GM23338 (cell line): ENCODE measurements around the gene TMEM63B. TPM values are rescaled to one million over a fixed set of nuclear protein-coding genes. Genes with fewer than 3 reads are reported as not detected.

ENCODE experiments used
- ATAC-seq: fragments of 200-7000 bp; cut with Tn5 transposase; 3 replicates; pipeline ENCODE4 v1.9.1; 2020
- DNase-seq: peaks from one replicate; pipeline ENCODE4 v3.0.0-alpha.2; 2015; ENCODE audit warnings: low spot score
- H2AFZ ChIP-seq: fragments of 200-600 bp; sonication (generic); 2 replicates; pipeline ENCODE4 v1.8.0; 2016; ENCODE audit warnings: antibody characterized with exemption, mild to moderate bottlenecking, moderate library complexity
- H3F3A ChIP-seq: fragments of 200-600 bp; sonication (generic); replicated peaks from 2 replicates; pipeline ENCODE4 v1.8.0; 2017; ENCODE audit warnings: antibody characterized with exemption, mixed run types, low read depth
- H3K27ac ChIP-seq: fragments of 200-600 bp; sonication (generic); 2 replicates; pipeline ENCODE4 v1.6.1; 2016; ENCODE audit warnings: low read depth
- H3K27me3 ChIP-seq: fragments of 200-600 bp; sonication (generic); 2 replicates; pipeline ENCODE4 v1.8.0; 2016; ENCODE audit warnings: mild to moderate bottlenecking, mixed run types, moderate library complexity; ENCODE audit not compliant: insufficient read depth
- H3K36me3 ChIP-seq: fragments of 200-600 bp; sonication (generic); 2 replicates; pipeline ENCODE4 v1.8.0; 2016; ENCODE audit warnings: mild to moderate bottlenecking; ENCODE audit not compliant: insufficient read depth
- H3K4me1 ChIP-seq: fragments of 200-600 bp; sonication (generic); 2 replicates; pipeline ENCODE4 v1.8.0; 2016; ENCODE audit warnings: mild to moderate bottlenecking, moderate library complexity; ENCODE audit not compliant: insufficient read depth
- H3K4me2 ChIP-seq: fragments of 200-600 bp; sonication (generic); 2 replicates; pipeline ENCODE4 v1.7.1; 2017; ENCODE audit warnings: mixed run types
- H3K4me3 ChIP-seq: fragments of 200-600 bp; sonication (generic); 2 replicates; pipeline ENCODE4 v1.6.1; 2016; ENCODE audit warnings: mixed run types
- H3K79me2 ChIP-seq: fragments of 200-600 bp; sonication (generic); replicated peaks from 2 replicates; pipeline ENCODE4 v1.8.0; 2017; ENCODE audit warnings: mild to moderate bottlenecking; ENCODE audit not compliant: insufficient read depth
- H3K9me2 ChIP-seq: fragments of 200-600 bp; sonication (generic); 2 replicates; pipeline ENCODE4 v1.8.0; 2017; ENCODE audit not compliant: insufficient read depth
- H4K20me1 ChIP-seq: fragments of 200-600 bp; sonication (generic); replicated peaks from 2 replicates; pipeline ENCODE4 v1.8.0; 2017; ENCODE audit warnings: mild to moderate bottlenecking; ENCODE audit not compliant: insufficient read depth
- H3K27ac Mint-ChIP-seq: 2 replicates; pipeline ENCODE4 v1.8.0; 2020; ENCODE audit warnings: inconsistent platforms, mild to moderate bottlenecking, moderate library complexity, mixed read lengths
- H3K27me3 Mint-ChIP-seq: 3 replicates; pipeline ENCODE4 v1.8.0; 2022; ENCODE audit warnings: low read depth, mild to moderate bottlenecking, moderate library complexity, mixed read lengths, inconsistent platforms; ENCODE audit not compliant: insufficient read depth, poor library complexity
- H3K36me3 Mint-ChIP-seq: 3 replicates; pipeline ENCODE4 v1.8.0; 2021; ENCODE audit warnings: low read depth, mild to moderate bottlenecking, inconsistent platforms, moderate library complexity, mixed read lengths
- H3K4me1 Mint-ChIP-seq: 3 replicates; pipeline ENCODE4 v1.8.0; 2020; ENCODE audit warnings: mild to moderate bottlenecking, inconsistent platforms, mixed read lengths
- H3K4me3 Mint-ChIP-seq: 3 replicates; pipeline ENCODE4 v1.8.0; 2021; ENCODE audit warnings: moderate library complexity, mild to moderate bottlenecking, inconsistent platforms, mixed read lengths
- H3K9me3 Mint-ChIP-seq: 3 replicates; pipeline ENCODE4 v1.8.0; 2020; ENCODE audit warnings: moderate library complexity, mild to moderate bottlenecking, inconsistent platforms, mixed read lengths
- CTCF ChIP-seq, 2 experiments: fragments of 200-600 bp in 1 of 2; sonication (generic) in 1 of 2; conservative IDR thresholded peaks; 2 replicates each; pipeline versions ENCODE4 v1.5.1 to v1.6.1; 2016 to 2017; ENCODE audit warnings: antibody characterized with exemption in 2 of 2, low read depth in 2 of 2, mild to moderate bottlenecking in 2 of 2, moderate library complexity in 1 of 2
- ETS1 ChIP-seq: IDR thresholded peaks from 2 replicates; pipeline ENCODE4 v1.6.1; 2016; ENCODE audit warnings: antibody characterized with exemption
- EZH2 ChIP-seq: fragments of 200-600 bp; sonication (generic); IDR thresholded peaks from one replicate; pipeline ENCODE4 v1.8.0; 2017; ENCODE audit warnings: antibody characterized with exemption, mild to moderate bottlenecking, low read depth; ENCODE audit not compliant: unreplicated experiment
- EZH2phosphoT487 ChIP-seq: fragments of 200-600 bp; sonication (generic); IDR thresholded peaks from one replicate; pipeline ENCODE4 v1.8.1; 2018; ENCODE audit warnings: antibody characterized with exemption; ENCODE audit not compliant: unreplicated experiment
- JUNB ChIP-seq: IDR thresholded peaks from one replicate; pipeline ENCODE4 v1.6.1; 2016; ENCODE audit warnings: antibody characterized with exemption; ENCODE audit not compliant: unreplicated experiment
- NANOG ChIP-seq: IDR thresholded peaks from 2 replicates; pipeline ENCODE4 v1.6.1; 2016; ENCODE audit warnings: antibody characterized with exemption, borderline replicate concordance
- POLR2AphosphoS5 ChIP-seq: IDR thresholded peaks from 2 replicates; pipeline ENCODE4 v1.6.1; 2016; ENCODE audit warnings: antibody characterized with exemption, low read depth
- REST ChIP-seq: IDR thresholded peaks from one replicate; pipeline ENCODE4 v1.6.1; 2018; ENCODE audit warnings: antibody characterized with exemption; ENCODE audit not compliant: unreplicated experiment
- ZNF114 ChIP-seq: fragments of 250-450 bp; sonication (Bioruptor Pico); IDR thresholded peaks from 2 replicates; pipeline ENCODE4 v1.5.0; 2020; ENCODE audit warnings: mild to moderate bottlenecking, moderate library complexity
- ZNF331 ChIP-seq: fragments of 250-450 bp; sonication (Bioruptor Pico); IDR thresholded peaks from 2 replicates; pipeline ENCODE4 v1.5.0; 2020; ENCODE audit warnings: low read depth, mild to moderate bottlenecking, moderate library complexity
- ZNF462 ChIP-seq: fragments of 250-450 bp; sonication (Bioruptor Pico); IDR thresholded peaks from 2 replicates; pipeline ENCODE4 v1.5.0; 2020; ENCODE audit warnings: mild to moderate bottlenecking, moderate library complexity
- polyA plus RNA-seq: library from polyadenylated mRNA; unstranded; fragments of >200 nt; fragmentation: Nextera tagmentation; extraction: Ambion mirVana; gene quantifications from 2 replicates; pipeline ENCODE4 v1.2.1, GENCODE V29; 2016
- total RNA-seq: library from RNA; depleted of rRNA; stranded (reverse); fragments of >200 nt; shearing (Covaris generic); gene quantifications from 2 replicates; pipeline ENCODE4 v1.2.3, GENCODE V29; 2014

TMEM63B gene
- total and polyA plus RNA-seq, 2 experiments from 2014 or later, result 10.1 to 36.0 TPM

- no peak for TF ChIP-seq ZNF462 (CRISPR knock-in tag)
These were observed 21.0 kb downstream of the TMEM63B start (continued) for GRCh38 chr6:44148306-44148705.

- peaks cover 12% of the 10 kb centered on the region for H3K27me3 Mint-ChIP-seq
- Histone ChIP-seq H3K79me2 (no peaks in the 10 kb centered on the region), H3K4me1 (no peaks in the 10 kb centered on the region; the same call in 1 of the 2 replicates)
- TF ChIP-seq CTCF (conservative IDR thresholded peaks at IDR 0.05; ENCODE audit: low read depth in 2 of 2), result no peak
- no peak for TF ChIP-seq EZH2
- no peak for TF ChIP-seq NANOG
- TF ChIP-seq JUNB, result no peak
- no peak for TF ChIP-seq ZNF114 (CRISPR knock-in tag)
- no peak for TF ChIP-seq POLR2AphosphoS5
- no peak for TF ChIP-seq REST
- TF ChIP-seq ZNF331 (CRISPR knock-in tag), result no peak
- TF ChIP-seq ETS1, result no peak
- TF ChIP-seq EZH2phosphoT487, result no peak
These were observed 22.1 kb downstream of the TMEM63B start for GRCh38 chr6:44149369-44150012.

More at GRCh38 chr6:44149369-44150012, 22.1 kb downstream of the TMEM63B start:
- Mint-ChIP-seq H3K9me3 (no peaks in the 10 kb centered on the region), H3K36me3 (peaks cover 33% of the 10 kb centered on the region), H3K4me3 (no peak overlapping the region; the same call in 2 of the 3 replicates), H3K27ac (no peak overlapping the region), H3K4me1 (peaks cover 5% of the 10 kb centered on the region)
- H3K36me3 ChIP-seq, result no peaks in the 10 kb centered on the region
- no peak overlapping the region for H3K4me2 ChIP-seq
- no peak overlapping the region for H3K4me3 ChIP-seq
- 0 out of 2 replicates have a peak, but pooled peaks cover 3% of the 10 kb centered on the region for H3F3A ChIP-seq
- no peak for DNase-seq
- H3K27ac ChIP-seq, result no peak overlapping the region
- H4K20me1 ChIP-seq, result no peaks in the 10 kb centered on the region
- H3K27me3 ChIP-seq, result no peaks in the 10 kb centered on the region
- no peak for ATAC-seq
- no peaks in the 10 kb centered on the region for H3K9me2 ChIP-seq
- no peak overlapping the region for H2AFZ ChIP-seq
